HUES6 (cell line): ENCODE results near the gene TUBB4B.

Source experiments
- H3K27ac ChIP-seq: 2 replicates; pipeline ENCODE4 v1.7.0; 2013; ENCODE audit warnings: low read depth, mild to moderate bottlenecking, low read length, inconsistent platforms
- H3K27me3 ChIP-seq: 2 replicates; pipeline ENCODE4 v1.6.1; 2013; ENCODE audit warnings: low read length; ENCODE audit not compliant: control insufficient read depth, insufficient read depth
- H3K36me3 ChIP-seq: 2 replicates; pipeline ENCODE4 v1.6.1; 2013; ENCODE audit warnings: low read length; ENCODE audit not compliant: control insufficient read depth, insufficient read depth
- H3K4me1 ChIP-seq: 2 replicates; pipeline ENCODE4 v1.6.1; 2013; ENCODE audit warnings: low read length; ENCODE audit not compliant: control insufficient read depth, insufficient read depth
- H3K4me3 ChIP-seq: 2 replicates; pipeline ENCODE4 v1.5.1; 2013; ENCODE audit warnings: low read depth, low read length
- H3K9ac ChIP-seq: one replicate; pipeline ENCODE4 v1.6.1; 2013; ENCODE audit warnings: mild to moderate bottlenecking, low read length
- H3K9me3 ChIP-seq: 2 replicates; pipeline ENCODE4 v1.6.1; 2013; ENCODE audit warnings: low read depth, low read length; ENCODE audit not compliant: control insufficient read depth, insufficient read depth

TUBB4B gene

GRCh38 chr9:137240841-137241489 lies at the start of gene TUBB4B:
TUBB4B (plus strand) TSS chr9:137241287; CDS start chr9:137241361, 74 bp downstream.
- Histone ChIP-seq H3K9ac (peak within 1 kb of the TSS; percentile 93), H3K9me3 (no peaks in the 10 kb centered on the region), H3K4me3 (peak within 1 kb of the TSS; percentile 83), H3K4me1 (peaks cover 51% of the 10 kb centered on the region), H3K27me3 (no peaks in the 10 kb centered on the region), H3K36me3 (peaks cover 21% of the 10 kb centered on the region), H3K27ac (peak within 1 kb of the TSS; percentile 89; the same call in 1 of the 2 replicates)

DNA sequence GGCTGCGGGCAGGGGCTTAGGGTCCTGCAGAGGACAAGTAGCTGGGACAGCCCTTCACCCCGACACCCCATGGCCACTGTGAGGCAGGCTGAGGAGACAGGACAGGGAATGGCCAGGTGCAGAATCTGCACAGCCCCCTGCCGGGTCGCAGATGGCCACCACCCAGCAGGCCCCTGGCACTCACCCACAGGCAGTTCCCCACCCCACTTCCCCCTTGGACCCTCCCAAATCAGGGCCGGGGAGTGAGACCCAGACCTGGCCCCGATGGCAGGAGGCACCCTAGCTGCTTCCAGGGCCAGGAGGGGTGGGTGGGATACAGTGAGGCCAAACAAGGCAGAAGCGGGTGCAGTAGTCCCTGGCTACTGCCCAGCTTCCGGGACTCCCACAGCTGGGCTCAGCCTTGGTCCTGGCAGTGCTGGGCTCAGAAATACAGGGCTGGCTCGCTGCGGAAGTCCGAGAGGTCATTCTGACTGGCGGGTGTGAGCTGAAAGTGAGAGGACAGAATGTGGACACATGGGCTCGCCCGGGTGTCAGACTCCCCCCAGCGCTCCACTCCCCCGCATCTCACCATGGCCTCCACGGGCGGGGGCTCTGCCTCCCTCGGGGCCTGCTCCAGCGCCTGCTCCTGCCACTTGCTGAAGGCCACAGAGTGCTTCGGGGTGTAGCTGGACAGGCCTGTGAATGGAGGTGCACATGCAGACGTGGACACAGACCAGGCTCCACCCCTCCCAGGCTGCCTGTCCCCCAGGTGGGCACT lies 49.2 kb upstream of the TUBB4B start:
- no peaks in the 10 kb centered on the region for H3K27me3 ChIP-seq
- no peaks in the 10 kb centered on the region for H3K9me3 ChIP-seq
- no peak overlapping the region for H3K9ac ChIP-seq
- H3K36me3 ChIP-seq = peaks cover 21% of the 10 kb centered on the region
- no peak overlapping the region for H3K4me3 ChIP-seq
- peaks cover 24% of the 10 kb centered on the region for H3K4me1 ChIP-seq
- H3K27ac ChIP-seq = no peak overlapping the region

DNA sequence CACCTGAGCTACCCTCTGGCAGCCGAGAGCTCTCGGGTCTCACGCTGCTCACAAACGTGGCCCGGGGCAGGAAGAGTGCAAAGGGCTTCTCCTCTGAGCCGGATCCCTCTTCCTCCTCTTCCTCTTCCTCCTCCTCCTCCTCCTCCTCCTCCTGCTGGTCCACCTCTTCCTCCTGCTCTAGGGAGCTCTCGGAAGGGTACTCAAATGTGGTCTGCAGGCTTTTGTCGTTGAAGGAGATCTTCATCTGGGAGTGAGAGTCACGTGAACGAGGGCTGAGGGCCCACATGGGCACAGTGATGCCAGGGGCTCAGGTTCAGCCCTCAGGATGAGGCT lies 48.7 kb upstream of the TUBB4B start:
- Histone ChIP-seq H3K9me3 (no peaks in the 10 kb centered on the region), H3K4me3 (no peak overlapping the region), H3K9ac (no peak overlapping the region), H3K27me3 (no peaks in the 10 kb centered on the region), H3K4me1 (peaks cover 24% of the 10 kb centered on the region), H3K36me3 (peaks cover 21% of the 10 kb centered on the region), H3K27ac (no peak overlapping the region)

- peaks cover 21% of the 10 kb centered on the region for H3K4me1 ChIP-seq
- H3K9me3 ChIP-seq = no peaks in the 10 kb centered on the region
- peaks cover 21% of the 10 kb centered on the region for H3K36me3 ChIP-seq
- no peak overlapping the region for H3K4me3 ChIP-seq
- no peaks in the 10 kb centered on the region for H3K27me3 ChIP-seq
- no peak overlapping the region for H3K9ac ChIP-seq
- H3K27ac ChIP-seq = no peak overlapping the region
Observed at GRCh38 chr9:137192859-137193258, 48.2 kb upstream of the TUBB4B start.

DNA sequence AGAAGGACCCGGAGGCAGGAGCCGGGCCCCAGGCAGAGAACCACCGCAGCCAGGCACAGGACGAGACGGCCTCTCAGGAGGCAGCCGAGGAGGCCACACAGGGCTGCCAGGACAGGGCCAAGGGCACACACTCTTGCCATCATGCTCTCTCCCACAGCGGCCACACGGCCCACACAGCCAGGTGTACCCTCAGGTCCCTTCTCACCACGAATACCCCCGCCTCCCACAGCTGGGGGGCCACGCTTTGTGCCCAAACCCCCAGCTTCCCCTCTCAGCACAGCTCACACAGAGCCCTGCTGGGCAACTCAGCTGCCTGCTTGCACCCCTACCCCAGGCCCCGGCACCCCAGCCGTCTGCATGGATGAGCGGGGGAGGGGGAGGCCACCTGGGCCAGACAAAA lies 47.3 kb upstream of the TUBB4B start:
- Histone ChIP-seq H3K9ac (no peak overlapping the region), H3K4me3 (no peak overlapping the region), H3K27me3 (no peaks in the 10 kb centered on the region), H3K4me1 (peaks cover 28% of the 10 kb centered on the region), H3K27ac (no peak overlapping the region), H3K9me3 (no peaks in the 10 kb centered on the region), H3K36me3 (peaks cover 21% of the 10 kb centered on the region)

- H3K27me3 ChIP-seq = no peaks in the 10 kb centered on the region
- H3K9me3 ChIP-seq = no peaks in the 10 kb centered on the region
- H3K36me3 ChIP-seq = peaks cover 21% of the 10 kb centered on the region
- H3K4me3 ChIP-seq = no peak overlapping the region
- peak overlapping the region; percentile 17 for H3K9ac ChIP-seq
- H3K27ac ChIP-seq = no peak overlapping the region
- peaks cover 32% of the 10 kb centered on the region for H3K4me1 ChIP-seq
Observed at GRCh38 chr9:137194388-137194787, 46.7 kb upstream of the TUBB4B start.

DNA sequence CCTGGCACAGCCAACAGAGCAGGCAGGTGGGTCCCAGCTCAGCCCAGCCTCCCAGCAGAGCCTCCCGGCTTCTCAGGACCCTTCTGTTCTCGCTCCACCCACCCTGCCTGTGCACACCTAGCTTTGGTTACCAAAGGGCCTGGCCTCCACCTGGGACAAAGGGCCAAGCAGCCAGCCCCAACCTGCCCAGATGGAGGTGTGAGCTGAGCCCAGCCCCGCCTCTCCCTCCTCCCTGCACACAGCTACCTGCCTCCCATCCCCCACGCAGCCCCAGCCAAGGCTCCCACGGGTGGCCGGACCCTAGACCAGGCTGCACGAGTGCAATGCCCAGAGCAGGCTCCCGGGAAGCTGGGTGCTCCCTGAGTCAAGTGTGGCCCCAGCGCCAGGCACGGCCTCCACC lies 46.2 kb upstream of the TUBB4B start:
- Histone ChIP-seq H3K4me1 (peaks cover 30% of the 10 kb centered on the region), H3K9me3 (no peaks in the 10 kb centered on the region), H3K4me3 (no peak overlapping the region), H3K36me3 (peaks cover 17% of the 10 kb centered on the region), H3K9ac (peak overlapping the region; percentile 17), H3K27ac (no peak overlapping the region), H3K27me3 (no peaks in the 10 kb centered on the region)

DNA sequence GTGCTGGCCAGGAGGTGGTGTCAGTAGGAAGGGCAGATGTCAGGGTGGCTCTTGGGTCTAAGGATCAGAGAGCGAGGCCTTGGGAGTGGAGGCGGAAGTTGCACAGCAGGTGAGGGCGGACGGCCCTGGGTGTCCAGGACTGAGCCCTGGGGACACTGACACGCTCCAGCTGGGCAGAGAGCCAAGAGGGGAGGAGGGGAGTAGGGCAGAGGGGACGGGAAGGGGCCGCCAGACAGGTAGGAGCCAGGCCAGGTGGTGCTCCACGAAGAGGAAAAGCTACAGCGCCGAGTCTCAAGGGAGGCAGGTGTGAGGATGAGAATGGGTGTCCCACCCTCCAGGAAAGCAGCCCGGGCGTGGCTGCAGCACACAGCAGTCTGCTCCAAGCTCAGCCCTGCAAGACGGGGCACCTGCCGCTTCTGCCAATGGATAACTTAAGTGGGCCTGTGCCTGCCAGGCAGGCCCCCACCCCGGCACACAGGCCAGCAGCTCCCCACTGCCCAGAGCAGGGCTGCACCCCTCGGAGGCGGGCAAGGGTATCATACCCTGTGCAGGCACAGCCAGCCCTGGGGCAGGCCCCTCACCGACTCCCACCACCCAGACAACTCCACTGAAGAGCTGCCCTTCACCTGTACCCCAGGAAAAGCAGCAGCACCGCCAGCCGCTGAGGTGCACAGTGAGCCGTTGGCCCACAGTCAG lies 45.4 kb upstream of the TUBB4B start:
- no peak overlapping the region for H3K27ac ChIP-seq
- H3K9me3 ChIP-seq = no peaks in the 10 kb centered on the region
- H3K4me3 ChIP-seq = no peak overlapping the region
- peaks cover 13% of the 10 kb centered on the region for H3K36me3 ChIP-seq
- no peaks in the 10 kb centered on the region for H3K27me3 ChIP-seq
- H3K9ac ChIP-seq = no peak overlapping the region
- H3K4me1 ChIP-seq = peaks cover 30% of the 10 kb centered on the region

- H3K27me3 ChIP-seq = no peaks in the 10 kb centered on the region
- H3K4me1 ChIP-seq = peaks cover 30% of the 10 kb centered on the region
- H3K4me3 ChIP-seq = peak overlapping the region; percentile 50
- H3K36me3 ChIP-seq = no peaks in the 10 kb centered on the region
- H3K9ac ChIP-seq = no peak overlapping the region
- no peak overlapping the region for H3K27ac ChIP-seq
- H3K9me3 ChIP-seq = no peaks in the 10 kb centered on the region
Observed at GRCh38 chr9:137198051-137198901, 42.8 kb upstream of the TUBB4B start.

GRCh38 chr9:137198902-137199283 lies 42.2 kb upstream of the TUBB4B start:
- no peaks in the 10 kb centered on the region for H3K27me3 ChIP-seq
- peaks cover 30% of the 10 kb centered on the region for H3K4me1 ChIP-seq
- peak overlapping the region; percentile 50 for H3K4me3 ChIP-seq
- H3K9me3 ChIP-seq = no peaks in the 10 kb centered on the region
- H3K36me3 ChIP-seq = peaks cover 2% of the 10 kb centered on the region; the same call in 1 of the 2 replicates
- no peak overlapping the region for H3K27ac ChIP-seq
- H3K9ac ChIP-seq = no peak overlapping the region
